Erythroblast (primary cell): Measurements from ENCODE around the gene PTGIS.

ENCODE experiments used
- GATA1 ChIP-seq: IDR thresholded peaks from 2 replicates; pipeline ENCODE4 v1.6.1; 2011; ENCODE audit warnings: low read depth, mild to moderate bottlenecking, control low read depth, low read length, moderate library complexity
- POLR2A ChIP-seq: IDR thresholded peaks from 2 replicates; pipeline ENCODE4 v1.6.1; 2011; ENCODE audit warnings: mild to moderate bottlenecking, low read length

DNA sequence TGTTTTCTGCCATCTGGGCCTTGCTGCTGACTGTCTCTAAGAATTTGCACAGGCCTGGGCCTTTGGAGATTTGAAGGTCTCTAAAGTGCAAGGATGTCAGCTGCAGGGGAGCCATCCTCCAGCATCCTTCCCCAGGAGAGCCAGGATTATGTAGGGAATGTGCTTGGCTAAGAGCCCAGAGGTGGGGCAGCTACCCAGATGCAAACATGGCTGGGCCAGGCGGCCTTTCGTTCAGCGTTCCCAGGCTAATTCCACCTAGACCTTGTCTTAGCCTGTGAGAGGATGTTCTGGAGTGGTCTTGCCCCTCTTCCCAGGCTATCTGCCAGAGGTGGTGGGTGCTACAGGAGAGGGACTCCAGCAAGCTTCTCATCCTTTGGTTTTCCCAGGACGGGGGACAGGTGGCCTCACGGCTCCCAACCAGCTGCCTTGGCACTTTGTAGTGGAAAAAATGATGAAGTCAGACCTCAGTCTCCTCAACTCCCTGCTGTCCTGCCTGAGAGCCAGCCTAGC is 7.7 kb upstream of the PTGIS start:
- TF ChIP-seq POLR2A (no peak), GATA1 (no peak)
